OCI-LY7 (cell line): ENCODE results near the gene GSE1. TPM values are rescaled to one million over a fixed set of nuclear protein-coding genes. Genes with fewer than 3 reads are reported as not detected.

Source experiments
- BruUV-seq: library from RNA; stranded (reverse); fragments of 400-500 nt; replicated peaks from 2 replicates; lab custom pipeline; 2021; lab: Mats Ljungman, UMichigan
- CTCF ChIA-PET: fragments of 300-600 bp; sonication (Branson Sonifier 250); formaldehyde crosslinking; loops from one replicate; lab custom pipeline; 2022; ENCODE audit warnings: antibody characterized with exemption; ENCODE audit not compliant: unreplicated experiment; lab: Charles Lee
- POLR2A ChIA-PET: fragments of 300-600 bp; sonication (Branson Sonifier 250); formaldehyde crosslinking; loops from one replicate; lab custom pipeline; 2022; ENCODE audit warnings: antibody characterized with exemption; lab: Charles Lee
- DNase-seq: peaks from one replicate; pipeline ENCODE4 v3.0.0-alpha.2; 2015; ENCODE audit warnings: low spot score
- H2AFZ ChIP-seq: fragments of 200-600 bp; sonication (generic), shearing (Covaris generic); 2 replicates; pipeline ENCODE4 v1.6.1; 2014; ENCODE audit warnings: mild to moderate bottlenecking, antibody characterized with exemption, low read length, moderate library complexity
- H3K27ac ChIP-seq: fragments of 200-600 bp; sonication (generic); 2 replicates; pipeline ENCODE4 v1.5.1; 2014; ENCODE audit warnings: mixed run types, low read depth, mild to moderate bottlenecking, moderate library complexity, low read length, inconsistent platforms; ENCODE audit not compliant: poor library complexity, severe bottlenecking
- H3K36me3 ChIP-seq: fragments of 200-600 bp; sonication (generic); 2 replicates; pipeline ENCODE4 v1.6.1; 2014; ENCODE audit warnings: mild to moderate bottlenecking, antibody characterized with exemption, low read length, moderate library complexity, mixed read lengths; ENCODE audit not compliant: insufficient read depth
- H3K4me1 ChIP-seq: fragments of 200-600 bp; sonication (generic); 2 replicates; pipeline ENCODE4 v1.5.1; 2014; ENCODE audit warnings: mild to moderate bottlenecking, low read length; ENCODE audit not compliant: insufficient read depth, poor library complexity, severe bottlenecking
- H3K4me2 ChIP-seq: fragments of 200-600 bp; sonication (generic); 2 replicates; pipeline ENCODE4 v1.6.1; 2014; ENCODE audit warnings: mild to moderate bottlenecking, low read length
- H3K4me3 ChIP-seq: fragments of 200-600 bp; sonication (generic); 2 replicates; pipeline ENCODE4 v1.5.1; 2014; ENCODE audit warnings: mild to moderate bottlenecking, low read depth, low read length; ENCODE audit not compliant: poor library complexity, severe bottlenecking
- H3K79me2 ChIP-seq: fragments of 200-600 bp; sonication (generic); 2 replicates; pipeline ENCODE4 v1.6.1; 2016; ENCODE audit warnings: low read depth, mild to moderate bottlenecking, low read length, moderate library complexity, mixed read lengths; ENCODE audit not compliant: insufficient read depth
- H3K9me2 ChIP-seq: fragments of 200-600 bp; sonication (generic); 2 replicates; pipeline ENCODE4 v1.6.1; 2016; ENCODE audit warnings: mild to moderate bottlenecking, low read length, mixed read lengths; ENCODE audit not compliant: insufficient read depth
- H3K9me3 ChIP-seq: fragments of 200-600 bp; sonication (generic); 2 replicates; pipeline ENCODE4 v1.6.1; 2014; ENCODE audit warnings: mild to moderate bottlenecking, mixed run types, low read length, mixed read lengths
- H4K20me1 ChIP-seq: fragments of 200-600 bp; sonication (generic); 2 replicates; pipeline ENCODE4 v1.6.1; 2014; ENCODE audit warnings: mild to moderate bottlenecking, antibody characterized with exemption, low read length, moderate library complexity, mixed read lengths; ENCODE audit not compliant: insufficient read depth
- CTCF ChIP-seq: fragments of 200-600 bp; sonication (generic); conservative IDR thresholded peaks from 2 replicates; pipeline ENCODE4 v1.5.1; 2014; ENCODE audit warnings: mild to moderate bottlenecking, antibody characterized with exemption, low read length, moderate library complexity, mixed read lengths
- EZH2phosphoT487 ChIP-seq: fragments of 200-600 bp; sonication (generic); IDR thresholded peaks from 2 replicates; pipeline ENCODE4 v1.6.1; 2018; ENCODE audit warnings: low read depth, borderline replicate concordance, mild to moderate bottlenecking, mixed run types, antibody characterized with exemption, low read length, moderate library complexity, mixed read lengths
- intact Hi-C: fragments of 100-400 bp; cut with micrococcal nuclease; formaldehyde crosslinking; loops from one replicate; pipeline ENCODE4 v1.10.0; 2022; ENCODE audit not compliant: unreplicated experiment
- total RNA-seq, 2 experiments: library from RNA; depleted of rRNA in 1 of 2; stranded (reverse); fragments of >200 nt in 1 of 2; shearing (Covaris generic) in 1 of 2; gene quantifications; 2 replicates each; pipeline ENCODE4 v1.2.3, GENCODE V29; 2014 to 2022

Gene GSE1
- total RNA-seq, 2 experiments from 2014 or later: 30.9 to 66.6 TPM

- H3K27ac ChIP-seq: peak overlapping the region; percentile 48
- no peak for TF ChIP-seq CTCF
- TF ChIP-seq EZH2phosphoT487: no peak
- peak overlapping the region; percentile 48; the same call in 1 of the 2 replicates for H2AFZ ChIP-seq
- H4K20me1 ChIP-seq: no peaks in the 10 kb centered on the region
- intact Hi-C loops: no loop called here
- no peaks in the 10 kb centered on the region for H3K79me2 ChIP-seq
- no peaks in the 10 kb centered on the region for H3K9me2 ChIP-seq
- DNase-seq: no peak
- POLR2A ChIA-PET: interaction anchor here (0.7 to 0.9 kb wide), 2 partner anchors 78 to 178 kb away, joined by 3 read pairs; no protein-coding TSS in a partner anchor
- peak overlapping the region; percentile 82 for H3K4me2 ChIP-seq
- no peaks in the 10 kb centered on the region for H3K36me3 ChIP-seq
- CTCF ChIA-PET: no interaction called here
- H3K4me1 ChIP-seq: peaks cover 68% of the 10 kb centered on the region
- BruUV-seq: no TSS peak
- H3K9me3 ChIP-seq: no peaks in the 10 kb centered on the region
- peak overlapping the region; percentile 52 for H3K4me3 ChIP-seq
Measured at GRCh38 chr16:85606904-85607303, 6.2 kb upstream of the GSE1 start.

GRCh38 chr16:85607321-85607765 is 5.8 kb upstream of the GSE1 start:
- H4K20me1 ChIP-seq: no peaks in the 10 kb centered on the region
- no peaks in the 10 kb centered on the region for H3K9me2 ChIP-seq
- ChIA-PET POLR2A (interaction anchor here (0.7 to 0.9 kb wide), 2 partner anchors 78 to 178 kb away, joined by 3 read pairs; no protein-coding TSS in a partner anchor), CTCF (interaction anchor here (0.6 kb wide), 1 partner anchor 56 kb away, joined by 3 read pairs; no protein-coding TSS in a partner anchor)
- peak overlapping the region; percentile 48; the same call in 1 of the 2 replicates for H2AFZ ChIP-seq
- no peaks in the 10 kb centered on the region for H3K36me3 ChIP-seq
- intact Hi-C loops: no loop called here
- BruUV-seq: no TSS peak
- H3K79me2 ChIP-seq: no peaks in the 10 kb centered on the region
- peak overlapping the region; percentile 48 for H3K27ac ChIP-seq
- H3K4me1 ChIP-seq: peaks cover 69% of the 10 kb centered on the region
- TF ChIP-seq CTCF: peak; percentile 44; the same call in 1 of the 2 replicates
- TF ChIP-seq EZH2phosphoT487: no peak
- peak overlapping the region; percentile 82 for H3K4me2 ChIP-seq
- no peaks in the 10 kb centered on the region for H3K9me3 ChIP-seq
- peak; percentile 85 for DNase-seq
- H3K4me3 ChIP-seq: peak overlapping the region; percentile 52
